GM19099 (cell line): ENCODE data around the gene RYR3.

Experiments used
- POLR2A ChIP-seq: IDR thresholded peaks from 3 replicates; pipeline ENCODE4 v1.6.1; 2011; ENCODE audit warnings: low read depth; ENCODE audit not compliant: insufficient read length; ENCODE audit errors: extremely low read depth

Gene RYR3

GRCh38 chr15:33644304-33644703 lies 333.5 kb downstream of the RYR3 start:
- no peak for TF ChIP-seq POLR2A

GRCh38 chr15:33646744-33647143 lies 336.0 kb downstream of the RYR3 start:
- no peak for TF ChIP-seq POLR2A

GRCh38 chr15:33649217-33649933 lies 338.6 kb downstream of the RYR3 start:
- no peak for TF ChIP-seq POLR2A

- no peak for TF ChIP-seq POLR2A
Observed at GRCh38 chr15:33654860-33655259, 344.1 kb downstream of the RYR3 start.

GRCh38 chr15:33655488-33655887 lies 344.7 kb downstream of the RYR3 start:
- TF ChIP-seq POLR2A = no peak

GRCh38 chr15:33656168-33656567 lies 345.4 kb downstream of the RYR3 start:
- no peak for TF ChIP-seq POLR2A

- TF ChIP-seq POLR2A = no peak
Observed at GRCh38 chr15:33660151-33660550, 349.4 kb downstream of the RYR3 start.

- no peak for TF ChIP-seq POLR2A
Observed at GRCh38 chr15:33662014-33662413, 351.2 kb downstream of the RYR3 start.

GRCh38 chr15:33664947-33665346 lies 354.2 kb downstream of the RYR3 start:
- TF ChIP-seq POLR2A = no peak

GRCh38 chr15:33670567-33670966 lies 359.8 kb downstream of the RYR3 start:
- no peak for TF ChIP-seq POLR2A

GRCh38 chr15:33671456-33671855 lies 360.7 kb downstream of the RYR3 start:
- TF ChIP-seq POLR2A = no peak

- no peak for TF ChIP-seq POLR2A
Observed at GRCh38 chr15:33675246-33675645, 364.5 kb downstream of the RYR3 start.

GRCh38 chr15:33677238-33677830 lies 366.6 kb downstream of the RYR3 start:
- TF ChIP-seq POLR2A = no peak

GRCh38 chr15:33678176-33678575 lies 367.4 kb downstream of the RYR3 start:
- no peak for TF ChIP-seq POLR2A

- TF ChIP-seq POLR2A = no peak
Observed at GRCh38 chr15:33678602-33679001, 367.8 kb downstream of the RYR3 start.

GRCh38 chr15:33679061-33679460 lies 368.3 kb downstream of the RYR3 start:
- TF ChIP-seq POLR2A = no peak
